IPS-NIHi7 (cell line): ENCODE measurements around the gene TMTC4.
"Not testable (repeated sequence)": the region's sequence is repeated elsewhere in the genome, so short reads cannot be mapped to it uniquely, and the experiment has no call there.

Experiments used
- DNase-seq: peaks from one replicate; pipeline ENCODE4 v3.0.0; 2012; ENCODE audit warnings: mixed read lengths; ENCODE audit errors: extremely low spot score

Gene TMTC4

GRCh38 chr13:100588331-100589177 lies 86.0 kb downstream of the TMTC4 start, which contains the start of gene GGACT:
Gene GGACT (minus strand): TSS chr13:100588789. CDS start chr13:100532591, 56,198 bp downstream.
- DNase-seq, result peak; percentile 97

GRCh38 chr13:100584896-100585295 lies 89.7 kb downstream of the TMTC4 start:
- no peak for DNase-seq

- DNase-seq, result no peak
Measured at GRCh38 chr13:100581504-100581903, 93.1 kb downstream of the TMTC4 start.

- DNase-seq, result no peak
Measured at GRCh38 chr13:100581030-100581429, 93.6 kb downstream of the TMTC4 start.

- DNase-seq, result no peak
Measured at GRCh38 chr13:100580045-100580444, 94.5 kb downstream of the TMTC4 start.

GRCh38 chr13:100577239-100577638 lies 97.4 kb downstream of the TMTC4 start:
- DNase-seq, result not testable (repeated sequence)

- peak; percentile 83 for DNase-seq
Measured at GRCh38 chr13:100573121-100573520, 101.5 kb downstream of the TMTC4 start.

GRCh38 chr13:100566543-100566942 lies 108.1 kb downstream of the TMTC4 start:
- DNase-seq, result no peak

- no peak for DNase-seq
Measured at GRCh38 chr13:100565286-100565685, 109.3 kb downstream of the TMTC4 start.

- DNase-seq, result no peak
Measured at GRCh38 chr13:100564444-100565223, 110.0 kb downstream of the TMTC4 start.

- no peak for DNase-seq
Measured at GRCh38 chr13:100563779-100564178, 110.8 kb downstream of the TMTC4 start.

- no peak for DNase-seq
Measured at GRCh38 chr13:100561599-100562204, 112.9 kb downstream of the TMTC4 start.

- no peak for DNase-seq
Measured at GRCh38 chr13:100561158-100561499, 113.5 kb downstream of the TMTC4 start.

- no peak for DNase-seq
Measured at GRCh38 chr13:100560498-100561157, 114.0 kb downstream of the TMTC4 start.

GRCh38 chr13:100559886-100560285 lies 114.7 kb downstream of the TMTC4 start:
- no peak for DNase-seq
